DND-41 (cell line): ENCODE data around the gene TTN.

Experiments used
- ATAC-seq: fragments of 200-7000 bp; cut with Tn5 transposase; 3 replicates; pipeline ENCODE4 v1.9.1; 2021; ENCODE audit warnings: low read depth; ENCODE audit not compliant: insufficient read depth
- DNase-seq: peaks from one replicate; pipeline ENCODE4 v3.0.0-alpha.2; 2020
- H2AFZ ChIP-seq: 2 replicates; pipeline ENCODE4 v1.6.0; 2012; ENCODE audit warnings: low read depth, low read length
- H3K27ac ChIP-seq: 2 replicates; pipeline ENCODE4 v1.5.1; 2012; ENCODE audit warnings: low read length, inconsistent platforms
- H3K27me3 ChIP-seq: fragments of 200-600 bp; sonication (generic); 2 replicates; pipeline ENCODE4 v1.6.0; 2012; ENCODE audit warnings: low read length, mild to moderate bottlenecking, inconsistent platforms; ENCODE audit not compliant: insufficient read depth, poor library complexity
- H3K36me3 ChIP-seq: 2 replicates; pipeline ENCODE4 v1.5.1; 2012; ENCODE audit warnings: low read length, inconsistent platforms; ENCODE audit not compliant: insufficient read depth
- H3K4me1 ChIP-seq: 2 replicates; pipeline ENCODE4 v1.5.1; 2012; ENCODE audit warnings: mild to moderate bottlenecking, low read length; ENCODE audit not compliant: insufficient read depth
- H3K4me2 ChIP-seq: 2 replicates; pipeline ENCODE4 v1.6.0; 2012; ENCODE audit warnings: mild to moderate bottlenecking, moderate library complexity, low read length, inconsistent platforms; ENCODE audit not compliant: insufficient read depth
- H3K4me3 ChIP-seq, 2 experiments: fragments of 200-600 bp in 1 of 2; shearing (Covaris generic) in 1 of 2; 2 replicates each; pipeline ENCODE4 v1.5.1; 2012 to 2016; ENCODE audit warnings: inconsistent platforms in 2 of 2, low read length in 2 of 2, mild to moderate bottlenecking in 2 of 2, low read depth in 1 of 2, moderate library complexity in 1 of 2
- H3K79me2 ChIP-seq: 2 replicates; pipeline ENCODE4 v1.6.0; 2012; ENCODE audit warnings: low read length, inconsistent platforms; ENCODE audit not compliant: insufficient read depth
- H3K9ac ChIP-seq: 2 replicates; pipeline ENCODE4 v1.6.0; 2012; ENCODE audit warnings: low read depth, mild to moderate bottlenecking, inconsistent platforms, low read length, moderate library complexity
- H3K9me3 ChIP-seq: 2 replicates; pipeline ENCODE4 v1.5.1; 2012; ENCODE audit warnings: low read length, moderate library complexity, mild to moderate bottlenecking, inconsistent platforms; ENCODE audit not compliant: insufficient read depth, severe bottlenecking
- H4K20me1 ChIP-seq: 2 replicates; pipeline ENCODE4 v1.6.0; 2012; ENCODE audit warnings: low read length; ENCODE audit not compliant: insufficient read depth
- EZH2 ChIP-seq: IDR thresholded peaks from 3 replicates; pipeline ENCODE4 v1.6.1; 2012; ENCODE audit warnings: borderline replicate concordance, low read depth, mild to moderate bottlenecking, moderate library complexity, low read length, inconsistent platforms; ENCODE audit not compliant: severe bottlenecking
- TF ChIP-seq, protein P1 (sequence below): IDR thresholded peaks from 2 replicates; pipeline ENCODE4 v1.5.1; 2012; ENCODE audit warnings: borderline replicate concordance, low read length, moderate library complexity, mild to moderate bottlenecking; ENCODE audit not compliant: poor library complexity, severe bottlenecking; ENCODE audit errors: extremely low read depth

The TTN gene

DNA sequence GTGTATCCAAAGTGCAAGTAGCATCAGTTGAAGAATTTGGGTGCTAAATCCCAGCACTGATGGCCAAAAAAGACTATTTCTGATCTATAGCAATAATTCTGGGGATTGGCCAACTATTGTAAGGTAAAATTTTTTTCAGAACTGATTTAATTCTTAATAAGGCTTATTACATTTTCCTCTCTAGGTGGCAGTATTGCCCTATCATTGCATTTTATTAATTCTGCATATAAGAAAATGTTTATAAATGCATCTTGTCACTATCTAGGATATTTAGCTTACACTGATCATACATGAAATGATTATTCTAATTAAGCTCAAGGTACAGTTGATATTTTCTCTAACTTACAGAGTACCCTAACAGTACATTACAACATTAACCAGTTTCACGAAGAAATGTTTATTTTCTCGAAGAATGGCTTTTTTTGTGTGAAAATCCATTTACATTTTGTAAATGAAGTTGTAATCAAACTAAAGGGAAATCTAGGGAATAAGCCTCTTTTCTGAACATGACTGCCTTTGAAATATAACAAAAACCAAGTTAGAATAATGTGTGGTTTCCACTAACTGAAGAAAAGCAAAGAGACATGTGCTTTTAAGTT lies 11.0 kb downstream of the TTN start:
- Histone ChIP-seq H3K4me3 (no peak overlapping the region), H3K9me3 (no peaks in the 10 kb centered on the region), H3K27me3 (no peaks in the 10 kb centered on the region), H3K27ac (no peak overlapping the region), H3K9ac (no peak overlapping the region), H2AFZ (no peak overlapping the region), H3K4me1 (no peaks in the 10 kb centered on the region), H4K20me1 (no peaks in the 10 kb centered on the region), H3K4me2 (no peak overlapping the region), H3K36me3 (no peaks in the 10 kb centered on the region), H3K79me2 (no peaks in the 10 kb centered on the region)
- DNase-seq (no peak), ATAC-seq (no peak)
- TF ChIP-seq, protein P1, sequence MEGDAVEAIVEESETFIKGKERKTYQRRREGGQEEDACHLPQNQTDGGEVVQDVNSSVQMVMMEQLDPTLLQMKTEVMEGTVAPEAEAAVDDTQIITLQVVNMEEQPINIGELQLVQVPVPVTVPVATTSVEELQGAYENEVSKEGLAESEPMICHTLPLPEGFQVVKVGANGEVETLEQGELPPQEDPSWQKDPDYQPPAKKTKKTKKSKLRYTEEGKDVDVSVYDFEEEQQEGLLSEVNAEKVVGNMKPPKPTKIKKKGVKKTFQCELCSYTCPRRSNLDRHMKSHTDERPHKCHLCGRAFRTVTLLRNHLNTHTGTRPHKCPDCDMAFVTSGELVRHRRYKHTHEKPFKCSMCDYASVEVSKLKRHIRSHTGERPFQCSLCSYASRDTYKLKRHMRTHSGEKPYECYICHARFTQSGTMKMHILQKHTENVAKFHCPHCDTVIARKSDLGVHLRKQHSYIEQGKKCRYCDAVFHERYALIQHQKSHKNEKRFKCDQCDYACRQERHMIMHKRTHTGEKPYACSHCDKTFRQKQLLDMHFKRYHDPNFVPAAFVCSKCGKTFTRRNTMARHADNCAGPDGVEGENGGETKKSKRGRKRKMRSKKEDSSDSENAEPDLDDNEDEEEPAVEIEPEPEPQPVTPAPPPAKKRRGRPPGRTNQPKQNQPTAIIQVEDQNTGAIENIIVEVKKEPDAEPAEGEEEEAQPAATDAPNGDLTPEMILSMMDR = peak; percentile 68
- TF ChIP-seq EZH2 = no peak

DNA sequence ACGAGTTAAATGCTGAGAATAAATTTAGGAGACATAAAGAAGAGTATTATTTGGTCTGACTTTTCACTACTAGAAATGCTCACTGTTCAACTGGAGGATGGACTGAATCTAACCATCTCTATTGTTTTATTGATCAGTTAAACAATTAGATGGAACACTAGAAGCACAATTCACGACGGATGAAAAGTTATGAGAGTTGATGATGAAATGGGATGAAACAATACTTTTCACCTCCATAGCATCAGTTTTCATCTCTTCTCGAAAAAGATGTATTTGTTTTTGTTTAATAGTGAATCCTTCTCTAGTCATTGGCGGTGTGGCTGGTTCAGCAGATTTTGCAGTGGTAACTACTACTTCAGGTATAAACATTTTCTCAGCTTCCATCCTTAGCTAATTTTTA lies 19.3 kb downstream of the TTN start:
- H3K9ac ChIP-seq = no peak overlapping the region
- no peak overlapping the region for H3K4me3 ChIP-seq
- ATAC-seq (no peak), DNase-seq (no peak)
- H3K9me3 ChIP-seq = no peaks in the 10 kb centered on the region
- H3K27me3 ChIP-seq = peaks cover 6% of the 10 kb centered on the region
- H4K20me1 ChIP-seq = no peaks in the 10 kb centered on the region
- H3K4me2 ChIP-seq = no peak overlapping the region
- no peaks in the 10 kb centered on the region for H3K36me3 ChIP-seq
- no peak overlapping the region for H2AFZ ChIP-seq
- no peaks in the 10 kb centered on the region for H3K4me1 ChIP-seq
- H3K79me2 ChIP-seq = no peaks in the 10 kb centered on the region
- TF ChIP-seq, protein P1 = no peak
- TF ChIP-seq EZH2 = no peak
- H3K27ac ChIP-seq = no peak overlapping the region

DNA sequence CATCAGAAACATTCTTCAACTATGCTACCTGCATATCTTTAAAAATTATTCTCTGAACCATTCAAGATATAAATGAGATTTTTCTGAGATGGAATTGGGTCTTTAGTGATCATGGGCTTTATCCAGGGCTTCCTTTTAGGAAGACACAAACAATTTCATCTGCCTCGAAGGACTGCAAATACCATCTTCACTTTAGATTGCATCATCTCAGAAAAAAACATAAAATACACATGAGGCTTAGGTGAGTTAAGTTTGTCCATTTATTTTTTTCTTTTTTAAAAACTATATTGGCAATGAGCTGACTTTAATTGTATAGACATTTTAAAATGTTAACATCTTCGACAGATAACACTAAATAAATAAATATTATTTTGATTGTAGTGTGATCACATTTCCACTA lies 20.1 kb downstream of the TTN start:
- H3K9me3 ChIP-seq = no peaks in the 10 kb centered on the region
- no peak overlapping the region for H3K27ac ChIP-seq
- H3K9ac ChIP-seq = no peak overlapping the region
- peaks cover 6% of the 10 kb centered on the region for H3K27me3 ChIP-seq
- TF ChIP-seq, protein P1 = no peak
- no peak for TF ChIP-seq EZH2
- no peaks in the 10 kb centered on the region for H3K4me1 ChIP-seq
- no peaks in the 10 kb centered on the region for H3K36me3 ChIP-seq
- no peak overlapping the region for H3K4me3 ChIP-seq
- no peak overlapping the region for H2AFZ ChIP-seq
- no peak overlapping the region for H3K4me2 ChIP-seq
- no peaks in the 10 kb centered on the region for H4K20me1 ChIP-seq
- DNase-seq (no peak), ATAC-seq (no peak)
- no peaks in the 10 kb centered on the region for H3K79me2 ChIP-seq
